ENCODE results near the gene SLC24A4.
"Not testable (repeated sequence)": the region's sequence is repeated elsewhere in the genome, so short reads cannot be mapped to it uniquely, and the experiment has no call there.

SLC24A4 gene

GRCh38 chr14:92398888-92399636 is 76.1 kb downstream of the SLC24A4 start:
- no peak for DNase-seq (ENCODE audit: extremely low read depth in 1 of 2, low read depth in 1 of 2)

GRCh38 chr14:92400579-92401444 is 77.8 kb downstream of the SLC24A4 start:
- DNase-seq (ENCODE audit: extremely low read depth in 1 of 2, low read depth in 1 of 2) = no peak

- no peak for DNase-seq (ENCODE audit: extremely low read depth in 1 of 2, low read depth in 1 of 2)
Observed at GRCh38 chr14:92401561-92401960, 78.6 kb downstream of the SLC24A4 start.

GRCh38 chr14:92402500-92402899 is 79.5 kb downstream of the SLC24A4 start:
- not testable (repeated sequence) for DNase-seq (ENCODE audit: extremely low read depth in 1 of 2, low read depth in 1 of 2)

- no peak for DNase-seq (ENCODE audit: extremely low read depth in 1 of 2, low read depth in 1 of 2)
Observed at GRCh38 chr14:92404018-92404417, 81.1 kb downstream of the SLC24A4 start.

- DNase-seq (ENCODE audit: extremely low read depth in 1 of 2, low read depth in 1 of 2) = no peak
Observed at GRCh38 chr14:92404421-92404820, 81.5 kb downstream of the SLC24A4 start.

GRCh38 chr14:92404938-92405337 is 82.0 kb downstream of the SLC24A4 start:
- DNase-seq (ENCODE audit: extremely low read depth in 1 of 2, low read depth in 1 of 2) = no peak

- no peak for DNase-seq (ENCODE audit: extremely low read depth in 1 of 2, low read depth in 1 of 2)
Observed at GRCh38 chr14:92407410-92407809, 84.4 kb downstream of the SLC24A4 start.

GRCh38 chr14:92409043-92409442 is 86.1 kb downstream of the SLC24A4 start:
- no peak for DNase-seq (ENCODE audit: extremely low read depth in 1 of 2, low read depth in 1 of 2)

GRCh38 chr14:92411135-92411534 is 88.2 kb downstream of the SLC24A4 start:
- no peak for DNase-seq (ENCODE audit: extremely low read depth in 1 of 2, low read depth in 1 of 2)

GRCh38 chr14:92411941-92412340 is 89.0 kb downstream of the SLC24A4 start:
- DNase-seq (ENCODE audit: extremely low read depth in 1 of 2, low read depth in 1 of 2) = no peak

- DNase-seq (ENCODE audit: extremely low read depth in 1 of 2, low read depth in 1 of 2) = no peak
Observed at GRCh38 chr14:92412912-92413311, 89.9 kb downstream of the SLC24A4 start.

- DNase-seq (ENCODE audit: extremely low read depth in 1 of 2, low read depth in 1 of 2) = no peak
Observed at GRCh38 chr14:92413379-92413778, 90.4 kb downstream of the SLC24A4 start.

GRCh38 chr14:92414690-92415445 is 91.9 kb downstream of the SLC24A4 start:
- no peak for DNase-seq (ENCODE audit: extremely low read depth in 1 of 2, low read depth in 1 of 2)

- DNase-seq (ENCODE audit: extremely low read depth in 1 of 2, low read depth in 1 of 2) = no peak
Observed at GRCh38 chr14:92415969-92416368, 93.0 kb downstream of the SLC24A4 start.

- DNase-seq (ENCODE audit: extremely low read depth in 1 of 2, low read depth in 1 of 2) = no peak
Observed at GRCh38 chr14:92416544-92416943, 93.6 kb downstream of the SLC24A4 start.

- no peak for DNase-seq (ENCODE audit: extremely low read depth in 1 of 2, low read depth in 1 of 2)
Observed at GRCh38 chr14:92417759-92418158, 94.8 kb downstream of the SLC24A4 start.

GRCh38 chr14:92421751-92422150 is 98.8 kb downstream of the SLC24A4 start:
- no peak for DNase-seq (ENCODE audit: extremely low read depth in 1 of 2, low read depth in 1 of 2)

GRCh38 chr14:92425101-92425500 is 102.1 kb downstream of the SLC24A4 start:
- no peak for DNase-seq (ENCODE audit: extremely low read depth in 1 of 2, low read depth in 1 of 2)

- no peak for DNase-seq (ENCODE audit: extremely low read depth in 1 of 2, low read depth in 1 of 2)
Observed at GRCh38 chr14:92426237-92426636, 103.3 kb downstream of the SLC24A4 start.

GRCh38 chr14:92427096-92427495 is 104.1 kb downstream of the SLC24A4 start:
- no peak for DNase-seq (ENCODE audit: extremely low read depth in 1 of 2, low read depth in 1 of 2)
